K562 (cell line): ENCODE measurements around the gene TP53I13. TPM values are rescaled to one million over a fixed set of nuclear protein-coding genes. Genes with fewer than 3 reads are reported as not detected.
A peak's percentile ranks its signal among the peaks of the same experiment; 100 is the strongest.

Experiments used
- ATAC-seq: fragments of 200-7000 bp; cut with Tn5 transposase; 3 replicates; pipeline ENCODE4 v1.9.1; 2020; ENCODE audit warnings: moderate library complexity
- BruUV-seq: library from RNA; stranded (reverse); fragments of 400-500 nt; replicated peaks from 2 replicates; lab custom pipeline; 2021; lab: Mats Ljungman, UMichigan
- CTCF ChIA-PET: fragments of 300-600 bp; formaldehyde crosslinking; extraction: SDS; loops from one replicate; lab custom pipeline; 2021; ENCODE audit warnings: low intra/inter-chr PET ratio; lab: Yijun Ruan, JAX
- POLR2A ChIA-PET: fragments of 300-600, 350-650 bp; sonication (Branson Sonifier 250); formaldehyde crosslinking; extraction: SDS; loops from one replicate; lab custom pipeline; 2021; ENCODE audit warnings: antibody characterized with exemption, inconsistent platforms; lab: Yijun Ruan, JAX
- DNase-seq, 4 experiments: peaks; one replicate each; pipeline versions ENCODE4 v3.0.0 to v3.0.0-alpha.2; 2011 to 2018; ENCODE audit warnings: low spot score in 3 of 4, mixed read lengths in 3 of 4; ENCODE audit errors: extremely low read depth in 1 of 4
- FAIRE-seq: peaks from 2 replicates; lab custom pipeline; 2011; peaks lifted over from hg19 to GRCh38; lab: Jason Lieb, UNC
- H2AFZ ChIP-seq: 2 replicates; pipeline ENCODE4 v1.6.0; 2011; ENCODE audit warnings: low read depth, low read length, control low read depth, inconsistent platforms
- H3K27ac ChIP-seq: fragments of 200-600 bp; 3 replicates; pipeline ENCODE4 v1.8.0; 2011; ENCODE audit warnings: low read depth, mild to moderate bottlenecking, control low read depth, inconsistent platforms, low read length, moderate library complexity, mixed read lengths; ENCODE audit errors: extremely low read depth
- H3K27me3 ChIP-seq, 2 experiments: fragments of 300-600 bp in 1 of 2; 2 replicates in 1 of 2; 3 replicates in 1 of 2; pipeline versions ENCODE4 v1.6.0 to v1.8.0; 2011; ENCODE audit warnings: inconsistent platforms in 2 of 2, low read length in 2 of 2, mild to moderate bottlenecking in 1 of 2, mixed read lengths in 1 of 2, moderate library complexity in 1 of 2; ENCODE audit not compliant: control insufficient read depth in 2 of 2, insufficient read depth in 2 of 2
- H3K36me3 ChIP-seq: fragments of 300-600 bp; 3 replicates; pipeline ENCODE4 v1.8.0; 2011; ENCODE audit warnings: mild to moderate bottlenecking, low read length, inconsistent platforms; ENCODE audit not compliant: control insufficient read depth, insufficient read depth
- H3K4me1 ChIP-seq, 2 experiments: fragments of 200-600 bp in 1 of 2; replicated peaks in 1 of 2; 2 replicates in 1 of 2; 3 replicates in 1 of 2; pipeline versions ENCODE4 v1.5.1 to v1.8.0; 2011; ENCODE audit warnings: inconsistent platforms in 2 of 2, low read length in 2 of 2, mild to moderate bottlenecking in 1 of 2, mixed read lengths in 1 of 2, moderate library complexity in 1 of 2; ENCODE audit not compliant: control insufficient read depth in 2 of 2, insufficient read depth in 2 of 2
- H3K4me2 ChIP-seq: 2 replicates; pipeline ENCODE4 v1.6.1; 2011; ENCODE audit warnings: low read length, control low read depth, inconsistent platforms, mixed read lengths; ENCODE audit not compliant: insufficient read depth
- H3K4me3 ChIP-seq: fragments of 200-600 bp; sonication (generic), shearing (Covaris generic); 2 replicates; pipeline ENCODE4 v1.5.1; 2016; ENCODE audit warnings: control low read depth, inconsistent platforms
- H3K79me2 ChIP-seq: fragments of 200-600 bp; 3 replicates; pipeline ENCODE4 v1.8.0; 2011; ENCODE audit warnings: low read length, inconsistent platforms; ENCODE audit not compliant: control insufficient read depth, insufficient read depth
- H3K9ac ChIP-seq, 2 experiments: 2 replicates each; pipeline versions ENCODE4 v1.6.0 to v1.6.1; 2011; ENCODE audit warnings: low read depth in 2 of 2, low read length in 2 of 2, control low read depth in 1 of 2, inconsistent platforms in 1 of 2, mild to moderate bottlenecking in 1 of 2, mixed read lengths in 1 of 2; ENCODE audit not compliant: insufficient read depth in 1 of 2
- H3K9me1 ChIP-seq: one replicate; pipeline ENCODE4 v1.6.0; 2011; ENCODE audit warnings: inconsistent platforms, mild to moderate bottlenecking, low read length, moderate library complexity; ENCODE audit not compliant: control insufficient read depth, insufficient read depth
- H3K9me3 ChIP-seq: replicated peaks from 2 replicates; pipeline ENCODE4 v1.5.1; 2011; ENCODE audit warnings: low read depth, low read length, inconsistent platforms; ENCODE audit not compliant: control insufficient read depth, insufficient read depth
- H4K20me1 ChIP-seq: replicated peaks from 2 replicates; pipeline ENCODE4 v1.6.1; 2011; ENCODE audit warnings: low read length, inconsistent platforms, mixed read lengths; ENCODE audit not compliant: control insufficient read depth, insufficient read depth
- CHD1 ChIP-seq: fragments of 200-600 bp; sonication (generic); IDR thresholded peaks from one replicate; pipeline ENCODE4 v1.6.1; 2012; ENCODE audit warnings: mild to moderate bottlenecking, moderate library complexity, low read length, inconsistent platforms
- JUND ChIP-seq, 2 experiments: IDR thresholded peaks; 2 replicates in 1 of 2; 3 replicates in 1 of 2; pipeline ENCODE4 v1.6.1; 2011; ENCODE audit warnings: borderline replicate concordance in 2 of 2, low read depth in 2 of 2, low read length in 2 of 2, improper control_type of control experiment in 1 of 2, missing biosample characterization in 1 of 2, missing genetic modification characterization in 1 of 2, missing genetic modification reagents in 1 of 2
- RAD21 ChIP-seq, 2 experiments: fragments of 250-450 bp in 1 of 2; fragments of 450-650 bp in 1 of 2; sonication (Bioruptor Pico) in 1 of 2; formaldehyde crosslinking in 1 of 2; IDR thresholded peaks in 1 of 2; conservative IDR thresholded peaks in 1 of 2; 2 replicates each; pipeline versions ENCODE4 v1.4.0 to v1.8.0; 2020 to 2022; ENCODE audit warnings: mild to moderate bottlenecking in 2 of 2, moderate library complexity in 1 of 2
- RERE ChIP-seq: sonication (generic); formaldehyde crosslinking; IDR thresholded peaks from 2 replicates; pipeline ENCODE4 v1.8.0; 2023; ENCODE audit warnings: missing genetic modification reagents, mild to moderate bottlenecking, borderline replicate concordance
- SMARCB1 ChIP-seq: IDR thresholded peaks from 2 replicates; pipeline ENCODE4 v1.6.1; 2011; ENCODE audit warnings: improper control_type of control experiment, low read depth; ENCODE audit not compliant: insufficient read length
- TAF9B ChIP-seq: fragments of 450-650 bp; IDR thresholded peaks from 2 replicates; pipeline ENCODE4 v1.6.1; 2018; ENCODE audit warnings: mild to moderate bottlenecking; ENCODE audit not compliant: partially characterized antibody
- WGBS: fragments of 100-300 bp; shearing (Covaris generic); methylation state at CpG from one replicate; pipeline ENCODE4 v1.1.6; 2016; ENCODE audit warnings: low coverage, mixed read lengths; ENCODE audit not compliant: insufficient coverage; ENCODE audit errors: missing lambda C conversion rate; 5-methylcytosine and 5-hydroxymethylcytosine counted together
- in situ Hi-C: fragments of 300-500 bp; cut with MboI; formaldehyde crosslinking; loops from 4 replicates; pipeline ENCODE4 v1.15.0; 2018; ENCODE audit warnings: inconsistent platforms, mixed read lengths
- intact Hi-C: fragments of 100-400 bp; cut with micrococcal nuclease; formaldehyde crosslinking; loops from 2 replicates; pipeline ENCODE4 v1.14.2; 2022
- polyA plus RNA-seq, 8 experiments: library from polyadenylated mRNA; depleted of rRNA in 4 of 8; stranded (reverse) in 5 of 8; unstranded in 3 of 8; fragments of >200 nt; fragmentation: Nextera tagmentation in 2 of 8; fragmentation: Illumina TruSeq in 1 of 8; extraction: Ambion mirVana in 2 of 8; extraction: Trizol in 1 of 8; gene quantifications; 2 replicates each; pipeline versions ENCODE4 v1.2.1 to v1.2.3, GENCODE V29; 2011 to 2014; ENCODE audit warnings: inconsistent platforms in 1 of 8, missing spikeins in 1 of 8
- total RNA-seq, 7 experiments: library from RNA; depleted of rRNA in 6 of 7; stranded (reverse); fragments of >200 nt in 6 of 7; fragmentation: Illumina TruSeq in 2 of 7; extraction: Trizol in 2 of 7; gene quantifications; 2 replicates each; pipeline versions ENCODE4 v1.2.1 to v1.2.3, GENCODE V29; 2011 to 2021; ENCODE audit warnings: low replicate concordance in 1 of 7
- TF ChIP-seq, protein P1 (sequence below), 2 experiments: fragments of 250-450 bp in 1 of 2; fragments of 450-650 bp in 1 of 2; sonication (Bioruptor Pico) in 1 of 2; IDR thresholded peaks; 2 replicates each; pipeline versions ENCODE4 v1.6.1 to v1.8.0; 2016 to 2021; ENCODE audit warnings: mild to moderate bottlenecking in 2 of 2, moderate library complexity in 2 of 2, missing compliant biosample characterization in 1 of 2, missing genetic modification characterization in 1 of 2
- TF ChIP-seq, protein P2 (sequence below), 3 experiments: IDR thresholded peaks in 2 of 3; conservative IDR thresholded peaks in 1 of 3; 2 replicates each; pipeline ENCODE4 v1.5.1; 2011 to 2012; ENCODE audit warnings: low read length in 3 of 3, mild to moderate bottlenecking in 3 of 3, control low read depth in 2 of 3, improper control_type of control experiment in 1 of 3, inconsistent platforms in 1 of 3, low read depth in 1 of 3, mixed read lengths in 1 of 3, moderate library complexity in 1 of 3; ENCODE audit not compliant: insufficient read depth in 2 of 3

Gene TP53I13
- total and polyA plus RNA-seq, 9 of the 15 experiments (the other 6 are each of a cell fraction or from before 2014, with no cell fraction given): 0.08 to 28.3 (median 9.1) TPM

- Histone ChIP-seq H3K4me1 (peaks cover 15 to 59% of the 10 kb centered on the region in 2 experiments), H2AFZ (no peak overlapping the region), H3K9me3 (no peaks in the 10 kb centered on the region), H3K79me2 (peaks cover 24% of the 10 kb centered on the region), H3K27me3 (no peaks in the 10 kb centered on the region), H3K9me1 (peaks cover 2% of the 10 kb centered on the region), H4K20me1 (no peaks in the 10 kb centered on the region; the same call in 1 of the 2 replicates), H3K4me2 (no peak overlapping the region), H3K9ac (peak overlapping the region in 1 of 2 experiments; percentile 75; a peak in 2 of 4 replicates), H3K4me3 (no peak overlapping the region), H3K36me3 (peaks cover 18% of the 10 kb centered on the region; the same call in 1 of the 3 replicates), H3K27ac (no peak overlapping the region)
- no peak for FAIRE-seq
- no TSS peak for BruUV-seq
- no peak for ATAC-seq
- intact Hi-C loops (no loop called here), in situ Hi-C loops (no loop called here)
- peak in 2 of 4 experiments; percentile 30 to 36 for DNase-seq
- WGBS: 59% methylated on average over 8 of the region's 8 CpGs
- CTCF ChIA-PET: interaction anchor here (0.6 to 0.8 kb wide), 2 partner anchors 32 to 348 kb away, joined by 3 read pairs; no protein-coding TSS in a partner anchor
- POLR2A ChIA-PET: interaction anchor here (0.6 to 3.8 kb wide), 3 partner anchors 8 to 199 kb away, joined by 3 to 25 read pairs (median 4); no protein-coding TSS in a partner anchor
- TF ChIP-seq, protein P1, sequence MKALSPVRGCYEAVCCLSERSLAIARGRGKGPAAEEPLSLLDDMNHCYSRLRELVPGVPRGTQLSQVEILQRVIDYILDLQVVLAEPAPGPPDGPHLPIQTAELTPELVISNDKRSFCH (CRISPR knock-in tag; IDR thresholded peaks at IDR 0.05): no peak
- TF ChIP-seq, protein P1 (tag; IDR thresholded peaks at IDR 0.05): no peak
- TF ChIP-seq JUND (IDR thresholded peaks at IDR 0.05; ENCODE audit: borderline replicate concordance, low read depth, low read length) (no peak), JUND (tag; IDR thresholded peaks at IDR 0.05; ENCODE audit: borderline replicate concordance, low read depth, low read length) (no peak), RERE (no peak), SMARCB1 (no peak), TAF9B (no peak), RAD21 (CRISPR knock-in tag; conservative IDR thresholded peaks at IDR 0.05 in 1 of 2, IDR thresholded peaks at IDR 0.05 in 1 of 2) (peak in 1 of 2 experiments; percentile 41; a peak in 2 of 4 replicates), CHD1 (no peak)
- TF ChIP-seq, protein P2, sequence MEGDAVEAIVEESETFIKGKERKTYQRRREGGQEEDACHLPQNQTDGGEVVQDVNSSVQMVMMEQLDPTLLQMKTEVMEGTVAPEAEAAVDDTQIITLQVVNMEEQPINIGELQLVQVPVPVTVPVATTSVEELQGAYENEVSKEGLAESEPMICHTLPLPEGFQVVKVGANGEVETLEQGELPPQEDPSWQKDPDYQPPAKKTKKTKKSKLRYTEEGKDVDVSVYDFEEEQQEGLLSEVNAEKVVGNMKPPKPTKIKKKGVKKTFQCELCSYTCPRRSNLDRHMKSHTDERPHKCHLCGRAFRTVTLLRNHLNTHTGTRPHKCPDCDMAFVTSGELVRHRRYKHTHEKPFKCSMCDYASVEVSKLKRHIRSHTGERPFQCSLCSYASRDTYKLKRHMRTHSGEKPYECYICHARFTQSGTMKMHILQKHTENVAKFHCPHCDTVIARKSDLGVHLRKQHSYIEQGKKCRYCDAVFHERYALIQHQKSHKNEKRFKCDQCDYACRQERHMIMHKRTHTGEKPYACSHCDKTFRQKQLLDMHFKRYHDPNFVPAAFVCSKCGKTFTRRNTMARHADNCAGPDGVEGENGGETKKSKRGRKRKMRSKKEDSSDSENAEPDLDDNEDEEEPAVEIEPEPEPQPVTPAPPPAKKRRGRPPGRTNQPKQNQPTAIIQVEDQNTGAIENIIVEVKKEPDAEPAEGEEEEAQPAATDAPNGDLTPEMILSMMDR (IDR thresholded peaks at IDR 0.05 in 2 of 3, conservative IDR thresholded peaks at IDR 0.05 in 1 of 3; ENCODE audit: insufficient read depth in 2 of 3, low read depth in 1 of 3, low read length in 3 of 3): peak; percentile 35 to 63 (median 54); a peak in 5 of 6 replicates
Observed at GRCh38 chr17:29585080-29585751, 16.7 kb downstream of the TP53I13 start.
